NT2/D1 (cell line): ENCODE data around the gene TAF1L.

Experiments used
- DNase-seq: peaks from one replicate; pipeline ENCODE4 v3.0.0-alpha.2; 2011; ENCODE audit warnings: low read depth, low spot score
- H3K27me3 ChIP-seq: 2 replicates; pipeline ENCODE4 v1.6.0; 2011; ENCODE audit warnings: mild to moderate bottlenecking; ENCODE audit not compliant: insufficient read length, insufficient read depth
- H3K36me3 ChIP-seq: 2 replicates; pipeline ENCODE4 v1.6.1; 2011; ENCODE audit warnings: mild to moderate bottlenecking, low read length, mixed read lengths; ENCODE audit not compliant: insufficient read depth, insufficient read length
- H3K4me1 ChIP-seq: 2 replicates; pipeline ENCODE4 v1.5.1; 2011; ENCODE audit not compliant: insufficient read depth, insufficient read length
- H3K4me3 ChIP-seq: 2 replicates; pipeline ENCODE4 v1.5.1; 2011; ENCODE audit warnings: low read depth; ENCODE audit not compliant: insufficient read length
- H3K9ac ChIP-seq: 2 replicates; pipeline ENCODE4 v1.6.0; 2011; ENCODE audit warnings: low read depth; ENCODE audit not compliant: insufficient read length
- H3K9me3 ChIP-seq: 2 replicates; pipeline ENCODE4 v1.5.1; 2011; ENCODE audit warnings: mild to moderate bottlenecking, low read length; ENCODE audit not compliant: insufficient read depth
- SUZ12 ChIP-seq: IDR thresholded peaks from 2 replicates; pipeline ENCODE4 v1.6.1; 2011; ENCODE audit not compliant: insufficient read length, insufficient read depth; ENCODE audit errors: extremely low read depth
- YY1 ChIP-seq: IDR thresholded peaks from 2 replicates; pipeline ENCODE4 v1.6.1; 2011; ENCODE audit not compliant: insufficient read length, insufficient read depth
- ZNF274 ChIP-seq: IDR thresholded peaks from 2 replicates; pipeline ENCODE4 v1.6.1; 2011; ENCODE audit warnings: mild to moderate bottlenecking, low read depth, low read length

Gene TAF1L, protein sequence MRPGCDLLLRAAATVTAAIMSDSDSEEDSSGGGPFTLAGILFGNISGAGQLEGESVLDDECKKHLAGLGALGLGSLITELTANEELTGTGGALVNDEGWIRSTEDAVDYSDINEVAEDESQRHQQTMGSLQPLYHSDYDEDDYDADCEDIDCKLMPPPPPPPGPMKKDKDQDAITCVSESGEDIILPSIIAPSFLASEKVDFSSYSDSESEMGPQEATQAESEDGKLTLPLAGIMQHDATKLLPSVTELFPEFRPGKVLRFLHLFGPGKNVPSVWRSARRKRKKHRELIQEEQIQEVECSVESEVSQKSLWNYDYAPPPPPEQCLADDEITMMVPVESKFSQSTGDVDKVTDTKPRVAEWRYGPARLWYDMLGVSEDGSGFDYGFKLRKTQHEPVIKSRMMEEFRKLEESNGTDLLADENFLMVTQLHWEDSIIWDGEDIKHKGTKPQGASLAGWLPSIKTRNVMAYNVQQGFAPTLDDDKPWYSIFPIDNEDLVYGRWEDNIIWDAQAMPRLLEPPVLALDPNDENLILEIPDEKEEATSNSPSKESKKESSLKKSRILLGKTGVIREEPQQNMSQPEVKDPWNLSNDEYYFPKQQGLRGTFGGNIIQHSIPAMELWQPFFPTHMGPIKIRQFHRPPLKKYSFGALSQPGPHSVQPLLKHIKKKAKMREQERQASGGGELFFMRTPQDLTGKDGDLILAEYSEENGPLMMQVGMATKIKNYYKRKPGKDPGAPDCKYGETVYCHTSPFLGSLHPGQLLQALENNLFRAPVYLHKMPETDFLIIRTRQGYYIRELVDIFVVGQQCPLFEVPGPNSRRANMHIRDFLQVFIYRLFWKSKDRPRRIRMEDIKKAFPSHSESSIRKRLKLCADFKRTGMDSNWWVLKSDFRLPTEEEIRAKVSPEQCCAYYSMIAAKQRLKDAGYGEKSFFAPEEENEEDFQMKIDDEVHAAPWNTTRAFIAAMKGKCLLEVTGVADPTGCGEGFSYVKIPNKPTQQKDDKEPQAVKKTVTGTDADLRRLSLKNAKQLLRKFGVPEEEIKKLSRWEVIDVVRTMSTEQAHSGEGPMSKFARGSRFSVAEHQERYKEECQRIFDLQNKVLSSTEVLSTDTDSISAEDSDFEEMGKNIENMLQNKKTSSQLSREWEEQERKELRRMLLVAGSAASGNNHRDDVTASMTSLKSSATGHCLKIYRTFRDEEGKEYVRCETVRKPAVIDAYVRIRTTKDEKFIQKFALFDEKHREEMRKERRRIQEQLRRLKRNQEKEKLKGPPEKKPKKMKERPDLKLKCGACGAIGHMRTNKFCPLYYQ (N-terminal part only)

DNA sequence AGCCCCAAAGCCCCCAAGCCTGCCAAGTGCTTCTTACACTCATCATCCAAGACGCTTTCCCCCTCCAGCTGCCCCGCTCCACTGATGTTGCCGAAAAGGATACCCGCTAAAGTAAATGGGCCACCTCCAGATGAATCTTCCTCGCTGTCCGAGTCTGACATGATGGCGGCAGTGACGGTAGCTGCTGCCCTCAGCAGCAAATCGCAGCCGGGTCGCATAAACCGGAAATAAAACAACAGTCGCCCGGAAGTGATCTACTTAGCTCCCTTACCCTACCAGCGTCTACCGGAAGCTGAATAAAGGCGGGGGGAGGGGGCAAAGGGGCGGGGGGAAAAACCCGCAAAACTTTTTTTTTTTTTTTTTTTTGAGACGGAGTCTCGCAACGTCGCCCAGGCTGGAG is at the start of gene TAF1L:
Gene TAF1L (minus strand): TSS at position 308 of the 400 bp plus-strand sequence. CDS start 90 bp downstream, at position 218.
- no peaks in the 10 kb centered on the region for H3K9me3 ChIP-seq
- H3K4me3 ChIP-seq: no peak within 1 kb of the TSS
- TF ChIP-seq SUZ12: no peak
- TF ChIP-seq ZNF274: no peak
- TF ChIP-seq YY1: no peak
- H3K36me3 ChIP-seq: no peaks in the 10 kb centered on the region
- no peak for DNase-seq
- H3K9ac ChIP-seq: no peak within 1 kb of the TSS
- no peaks in the 10 kb centered on the region for H3K27me3 ChIP-seq
- H3K4me1 ChIP-seq: no peaks in the 10 kb centered on the region

DNA sequence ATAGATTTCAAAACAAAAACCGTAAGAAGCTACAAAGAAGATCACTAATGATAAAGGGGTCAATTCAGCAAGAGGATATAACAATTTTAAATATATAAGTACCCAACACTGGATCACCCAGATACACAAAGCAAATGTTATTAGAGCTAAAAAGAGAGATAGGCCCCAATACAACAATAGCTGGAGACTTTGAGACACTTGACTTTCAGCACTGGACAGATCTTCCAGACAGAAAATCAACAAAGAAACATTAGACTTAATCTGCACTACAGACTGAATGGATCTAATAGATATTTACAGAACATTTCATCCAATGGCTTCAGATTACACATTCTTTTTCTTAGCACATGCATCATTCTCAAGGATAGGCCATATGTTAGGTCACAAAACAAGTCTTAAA is 46.3 kb upstream of the TAF1L start:
- no peak overlapping the region for H3K4me3 ChIP-seq
- DNase-seq: no peak
- H3K36me3 ChIP-seq: no peaks in the 10 kb centered on the region
- no peaks in the 10 kb centered on the region for H3K27me3 ChIP-seq
- no peak overlapping the region for H3K9ac ChIP-seq
- TF ChIP-seq YY1 (no peak), ZNF274 (no peak), SUZ12 (no peak)
- peaks cover 16% of the 10 kb centered on the region for H3K9me3 ChIP-seq
- H3K4me1 ChIP-seq: no peaks in the 10 kb centered on the region

DNA sequence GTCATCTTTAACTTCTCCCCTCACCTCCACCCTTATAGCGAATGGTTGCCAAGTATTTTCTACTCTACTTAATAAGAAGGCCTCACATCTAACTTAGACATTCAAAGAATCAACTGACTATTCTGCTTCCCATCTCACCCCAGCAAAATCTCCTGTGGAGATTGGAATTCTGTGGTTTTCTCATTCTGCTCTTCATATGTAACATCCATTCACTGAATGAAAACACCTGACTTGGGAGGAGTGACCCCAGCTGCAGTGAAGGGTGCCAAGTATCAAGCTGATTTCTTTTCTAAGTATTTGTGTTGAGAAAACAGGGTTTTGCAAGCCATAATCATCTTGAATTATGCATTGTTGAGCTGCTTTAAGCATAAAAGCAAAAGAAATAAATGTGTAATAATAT is 42.5 kb upstream of the TAF1L start:
- Histone ChIP-seq H3K27me3 (no peaks in the 10 kb centered on the region), H3K9ac (no peak overlapping the region), H3K9me3 (peaks cover 8% of the 10 kb centered on the region), H3K36me3 (no peaks in the 10 kb centered on the region), H3K4me3 (no peak overlapping the region), H3K4me1 (no peaks in the 10 kb centered on the region)
- TF ChIP-seq YY1 (no peak), SUZ12 (no peak), ZNF274 (no peak)
- no peak for DNase-seq

DNA sequence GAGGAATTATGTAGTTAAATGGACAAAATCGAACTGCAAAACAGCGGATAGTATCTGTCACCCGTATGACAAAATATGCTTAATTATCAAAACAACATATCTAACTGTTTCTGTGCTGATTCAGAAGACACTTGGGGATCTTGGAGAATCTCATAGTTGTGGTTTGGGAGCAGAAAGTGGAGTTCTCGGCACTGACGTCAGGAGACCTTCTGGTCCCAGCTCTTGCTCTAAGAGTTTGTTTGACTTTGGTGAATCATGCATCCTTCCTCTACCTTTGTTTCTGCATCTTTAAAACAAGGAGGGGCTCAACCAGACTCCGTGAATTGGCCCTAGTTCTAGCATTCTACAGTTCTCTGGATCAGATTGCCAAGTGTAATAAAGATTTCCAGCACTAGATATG is 37.0 kb upstream of the TAF1L start:
- H3K36me3 ChIP-seq: no peaks in the 10 kb centered on the region
- no peaks in the 10 kb centered on the region for H3K4me1 ChIP-seq
- no peak for DNase-seq

DNA sequence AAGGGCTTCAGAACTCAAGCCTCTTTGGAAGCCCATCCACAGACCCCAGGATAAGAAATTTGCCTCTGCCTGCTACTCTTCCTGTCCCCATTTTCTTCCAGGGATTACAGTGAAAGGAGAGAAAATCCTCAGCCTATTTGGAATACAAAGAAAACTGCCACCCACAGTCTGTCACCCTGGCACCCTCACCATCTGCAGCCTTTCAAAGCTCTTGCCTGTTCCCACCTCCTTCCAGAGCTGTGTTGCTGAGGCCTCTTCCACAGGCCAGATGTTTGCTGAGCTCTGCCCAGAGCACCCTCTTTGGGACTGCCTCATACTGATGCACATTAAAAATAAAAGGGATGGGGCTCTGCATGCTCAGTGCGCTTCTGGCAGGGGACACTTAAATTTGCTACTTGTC is 35.9 kb upstream of the TAF1L start:
- no peak overlapping the region for H3K9ac ChIP-seq
- no peaks in the 10 kb centered on the region for H3K4me1 ChIP-seq
- no peaks in the 10 kb centered on the region for H3K9me3 ChIP-seq
- no peaks in the 10 kb centered on the region for H3K27me3 ChIP-seq
- TF ChIP-seq ZNF274 (no peak), YY1 (no peak), SUZ12 (no peak)
- no peak overlapping the region for H3K4me3 ChIP-seq
- no peak for DNase-seq
- H3K36me3 ChIP-seq: no peaks in the 10 kb centered on the region

More for the DNA sequence above, 37.0 kb upstream of the TAF1L start:
- no peaks in the 10 kb centered on the region for H3K9me3 ChIP-seq
- TF ChIP-seq YY1 (no peak), ZNF274 (no peak), SUZ12 (no peak)
- no peak overlapping the region for H3K4me3 ChIP-seq
- no peak overlapping the region for H3K9ac ChIP-seq
- no peaks in the 10 kb centered on the region for H3K27me3 ChIP-seq

DNA sequence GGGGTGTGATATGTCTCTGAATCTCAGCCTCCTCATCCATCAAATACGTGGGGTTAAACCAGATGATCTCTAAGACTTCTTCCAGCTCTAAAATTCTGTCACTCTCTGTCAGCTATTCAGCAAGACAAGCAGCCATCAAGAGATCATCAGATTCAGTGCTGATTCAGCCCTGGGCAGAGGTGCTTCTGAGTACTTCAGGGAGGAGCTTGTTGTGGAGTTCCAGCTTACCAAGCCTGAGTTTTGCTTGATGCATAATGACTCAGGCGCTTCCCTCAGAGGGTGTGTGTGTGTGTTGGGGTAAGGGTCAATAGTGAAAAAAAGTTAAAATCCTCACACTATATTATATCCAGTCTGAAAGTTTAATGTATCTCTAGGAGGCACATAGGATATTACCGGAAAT is 29.6 kb upstream of the TAF1L start:
- no peak for DNase-seq
- Histone ChIP-seq H3K27me3 (no peaks in the 10 kb centered on the region), H3K4me3 (no peak overlapping the region), H3K9me3 (peaks cover 13% of the 10 kb centered on the region; the same call in 1 of the 2 replicates), H3K9ac (no peak overlapping the region), H3K4me1 (no peaks in the 10 kb centered on the region), H3K36me3 (no peaks in the 10 kb centered on the region)
- TF ChIP-seq YY1 (no peak), SUZ12 (no peak), ZNF274 (no peak)
